BE2C (cell line): Measurements from ENCODE around the gene LCMT1. TPM values are rescaled to one million over a fixed set of nuclear protein-coding genes. Genes with fewer than 3 reads are reported as not detected.
"Not testable (repeated sequence)": the region's sequence is repeated elsewhere in the genome, so short reads cannot be mapped to it uniquely, and the experiment has no call there.

Experiments used
- DNase-seq: peaks from one replicate; pipeline ENCODE4 v3.0.0-alpha.2; 2020
- H3K27me3 ChIP-seq: fragments of 250-450 bp; sonication (Bioruptor Pico); 2 replicates; pipeline ENCODE4 v1.5.1; 2020; ENCODE audit warnings: mild to moderate bottlenecking
- H3K36me3 ChIP-seq: fragments of 250-450 bp; sonication (Bioruptor Pico); 2 replicates; pipeline ENCODE4 v1.5.1; 2020; ENCODE audit warnings: mild to moderate bottlenecking
- H3K4me1 ChIP-seq: fragments of 250-450 bp; sonication (Bioruptor Pico); 2 replicates; pipeline ENCODE4 v1.5.1; 2020
- H3K4me3 ChIP-seq: 2 replicates; pipeline ENCODE4 v1.5.1; 2011; ENCODE audit warnings: low read depth, low read length
- H3K9me3 ChIP-seq: fragments of 250-450 bp; sonication (Bioruptor Pico); 2 replicates; pipeline ENCODE4 v1.5.1; 2020
- CTCF ChIP-seq: IDR thresholded peaks from 2 replicates; pipeline ENCODE4 v1.5.1; 2012; ENCODE audit warnings: mild to moderate bottlenecking, low read depth, low read length
- polyA plus RNA-seq: library from polyadenylated mRNA; unstranded; fragments of >200 nt; gene quantifications from one replicate; pipeline ENCODE4 v1.2.1, GENCODE V29; 2012; ENCODE audit warnings: low read depth, missing spikeins; ENCODE audit not compliant: insufficient read length, insufficient read depth

Gene LCMT1
- 73.7 TPM for polyA plus RNA-seq

DNA sequence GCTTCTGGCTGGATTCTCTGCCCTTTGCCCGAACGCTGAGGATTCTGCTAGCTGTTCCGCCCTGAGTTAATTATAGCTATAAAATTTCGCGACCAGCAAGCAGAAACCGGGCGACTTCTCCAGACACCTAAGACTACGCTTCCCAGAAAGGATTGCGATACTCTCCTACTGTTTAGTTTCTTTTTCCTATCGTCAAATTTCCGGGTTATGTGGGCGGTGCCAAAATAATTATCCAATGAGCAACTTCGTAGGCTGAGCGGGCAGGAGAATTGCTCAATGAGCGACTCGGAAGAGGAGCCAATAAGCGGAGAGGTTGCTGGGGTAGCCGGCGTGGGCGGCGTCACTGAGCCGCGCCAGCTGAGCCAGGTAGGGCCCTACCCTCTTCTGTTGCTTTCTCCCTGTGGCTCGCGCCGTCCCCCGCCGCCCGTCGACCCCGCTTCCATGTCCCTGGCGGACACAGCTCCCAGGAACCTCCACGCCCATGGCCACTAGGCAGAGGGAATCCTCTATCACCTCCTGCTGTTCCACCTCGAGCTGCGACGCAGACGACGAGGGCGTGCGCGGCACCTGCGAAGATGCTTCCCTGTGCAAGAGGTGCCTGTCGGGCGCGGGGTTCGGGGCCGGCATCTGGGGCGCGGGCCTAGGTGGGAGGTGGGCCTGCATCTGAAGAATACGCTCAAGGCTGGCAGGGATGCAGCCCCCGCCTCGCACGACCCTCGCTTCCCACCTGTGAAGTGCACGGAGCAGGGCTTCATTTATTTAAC lies at the start of gene LCMT1:
Gene LCMT1, plus strand, starts transcription at position 340 of the 764 bp plus-strand sequence. Its CDS starts 142 bp downstream, at position 482.
- TF ChIP-seq CTCF, result no peak
- Histone ChIP-seq H3K4me3 (peak within 1 kb of the TSS; percentile 77), H3K36me3 (no peaks in the 10 kb centered on the region), H3K27me3 (no peaks in the 10 kb centered on the region), H3K9me3 (no peaks in the 10 kb centered on the region), H3K4me1 (no peaks in the 10 kb centered on the region)
- DNase-seq, result peak; percentile 91

DNA sequence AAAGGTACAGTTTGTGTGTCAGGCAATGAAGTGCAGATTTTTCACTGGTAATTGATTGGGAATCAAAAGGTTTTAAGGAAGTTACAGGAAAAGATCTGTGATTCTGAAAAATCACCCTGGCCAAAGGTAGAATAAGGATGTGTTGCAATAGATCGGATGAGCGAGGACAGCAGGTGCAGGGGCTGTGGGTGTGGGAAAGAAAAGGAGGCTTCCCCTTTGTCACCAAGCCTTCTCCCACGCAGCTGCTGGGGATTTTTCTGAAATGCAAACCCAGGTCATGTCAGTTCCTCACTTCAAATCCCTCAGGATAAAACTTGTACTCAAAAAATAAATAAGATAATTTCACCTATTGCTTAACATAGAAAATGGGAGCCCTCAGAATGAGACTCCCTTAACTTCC lies 48.4 kb upstream of the LCMT1 start:
- Histone ChIP-seq H3K4me1 (no peaks in the 10 kb centered on the region), H3K9me3 (no peaks in the 10 kb centered on the region), H3K4me3 (no peak overlapping the region), H3K36me3 (no peaks in the 10 kb centered on the region), H3K27me3 (peaks cover 11% of the 10 kb centered on the region)
- no peak for TF ChIP-seq CTCF
- DNase-seq, result no peak

DNA sequence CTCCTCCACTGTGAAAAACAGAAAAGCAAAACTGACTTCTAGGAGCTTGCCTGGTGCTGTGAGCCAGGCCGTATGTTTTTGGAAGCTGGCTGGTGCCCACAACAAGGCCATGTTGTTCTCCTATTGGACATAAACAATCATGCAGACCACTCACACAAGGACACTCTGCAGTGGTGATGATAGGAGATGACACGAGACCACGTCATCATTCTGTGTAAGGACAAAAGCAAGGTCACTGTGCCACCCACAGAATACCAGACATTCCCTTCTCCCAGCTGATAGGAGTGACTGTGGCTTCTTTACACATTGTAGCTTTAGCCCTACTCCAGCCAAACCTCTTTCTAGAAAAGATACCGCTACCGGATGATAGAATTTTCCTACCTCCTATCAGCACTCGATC lies 47.7 kb upstream of the LCMT1 start:
- no peak for DNase-seq
- Histone ChIP-seq H3K27me3 (peaks cover 15% of the 10 kb centered on the region), H3K4me3 (no peak overlapping the region), H3K4me1 (no peaks in the 10 kb centered on the region), H3K9me3 (no peaks in the 10 kb centered on the region), H3K36me3 (no peaks in the 10 kb centered on the region)
- no peak for TF ChIP-seq CTCF

DNA sequence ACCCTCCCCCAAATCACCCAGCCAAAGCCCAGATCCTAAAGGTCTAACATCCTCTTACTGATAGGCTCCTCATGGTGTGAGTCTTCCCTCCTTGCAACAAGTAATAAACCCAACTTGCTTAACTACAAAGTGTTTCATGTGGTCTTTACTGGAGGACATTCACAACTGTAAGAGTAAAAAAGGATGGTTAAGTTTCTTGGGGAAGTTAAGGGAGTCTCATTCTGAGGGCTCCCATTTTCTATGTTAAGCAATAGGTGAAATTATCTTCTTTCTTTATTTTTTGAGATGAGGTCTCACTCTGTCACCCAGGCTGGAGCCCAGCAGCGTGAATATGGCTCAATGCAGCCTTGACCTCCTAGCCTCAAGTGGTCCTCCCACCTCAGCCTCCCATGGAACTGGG lies 47.3 kb upstream of the LCMT1 start:
- H3K27me3 ChIP-seq, result peaks cover 15% of the 10 kb centered on the region
- not testable (repeated sequence) for H3K9me3 ChIP-seq, DNase-seq, H3K4me1 ChIP-seq, H3K36me3 ChIP-seq, H3K4me3 ChIP-seq

DNA sequence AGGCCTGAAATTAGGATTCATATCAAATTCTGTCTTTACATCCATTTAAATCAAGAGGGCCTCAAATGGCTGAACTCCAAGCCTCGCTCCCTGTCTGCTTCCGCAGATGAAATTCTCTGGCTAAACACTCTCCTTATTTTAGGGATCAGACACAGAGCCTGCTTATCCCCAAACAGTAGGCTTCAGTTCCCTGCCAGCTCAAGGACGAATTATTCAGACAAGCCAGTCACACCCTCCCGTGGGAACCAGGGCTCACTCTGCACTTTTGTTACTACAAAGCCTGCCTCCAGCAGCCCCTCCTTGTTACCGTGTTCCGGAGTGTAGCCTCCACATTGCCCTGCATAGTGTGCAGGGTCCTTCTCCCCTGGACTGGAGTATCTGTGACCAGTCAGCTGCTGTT lies 46.6 kb upstream of the LCMT1 start:
- TF ChIP-seq CTCF, result no peak
- DNase-seq, result no peak
- Histone ChIP-seq H3K27me3 (peaks cover 18% of the 10 kb centered on the region), H3K9me3 (no peaks in the 10 kb centered on the region), H3K4me3 (no peak overlapping the region), H3K4me1 (no peaks in the 10 kb centered on the region), H3K36me3 (no peaks in the 10 kb centered on the region)

DNA sequence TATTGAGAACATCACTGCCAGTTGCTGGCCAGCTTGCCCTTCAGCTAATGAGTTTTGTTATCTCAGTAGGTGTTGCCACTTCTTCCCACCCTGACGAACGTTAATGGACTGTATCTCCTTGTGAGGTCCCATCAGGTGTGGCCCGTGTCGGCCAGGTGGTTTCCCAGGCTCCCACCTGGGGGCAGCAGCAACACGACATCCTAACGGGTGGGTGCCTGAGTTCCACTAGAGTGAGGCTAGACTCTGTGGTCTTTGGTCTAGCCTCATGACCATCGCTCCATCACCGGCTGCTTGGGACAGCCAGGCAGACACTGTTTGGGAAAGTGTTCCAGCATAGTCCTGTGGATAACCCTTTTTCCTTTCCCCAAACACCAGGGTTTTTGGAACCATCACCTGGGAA lies 45.6 kb upstream of the LCMT1 start:
- Histone ChIP-seq H3K36me3 (no peaks in the 10 kb centered on the region), H3K4me3 (no peak overlapping the region), H3K4me1 (no peaks in the 10 kb centered on the region), H3K27me3 (peaks cover 20% of the 10 kb centered on the region), H3K9me3 (no peaks in the 10 kb centered on the region)
- no peak for TF ChIP-seq CTCF
- DNase-seq, result no peak
